Sigmoid colon (tissue), 7 donors: ENCODE measurements around the gene VAV1. TPM values are rescaled to one million over a fixed set of nuclear protein-coding genes. Genes with fewer than 3 reads are reported as not detected.

ENCODE experiments used
- DNase-seq: peaks from one replicate; pipeline ENCODE4 v3.0.0-alpha.2; 2019
- H3K27ac ChIP-seq, 4 donors: fragments of 200-600 bp; sonication (generic); one replicate each; pipeline ENCODE4 v1.5.1; 2016 to 2019; ENCODE audit warnings: mild to moderate bottlenecking in 1 of 4
- H3K27me3 ChIP-seq, 3 donors: fragments of 200-600 bp; sonication (generic); one replicate each; pipeline ENCODE4 v1.5.1; 2019; ENCODE audit warnings: mild to moderate bottlenecking in 1 of 3
- H3K36me3 ChIP-seq, 4 donors: fragments of 200-600 bp; sonication (generic); one replicate each; pipeline ENCODE4 v1.5.1; 2016 to 2019
- H3K4me1 ChIP-seq, 4 donors: fragments of 200-600 bp; sonication (generic); one replicate each; pipeline ENCODE4 v1.5.1; 2017 to 2019
- H3K4me3 ChIP-seq, 4 donors: fragments of 200-600 bp; sonication (generic); one replicate each; pipeline ENCODE4 v1.5.1; 2017 to 2019; ENCODE audit warnings: mild to moderate bottlenecking in 2 of 4, moderate library complexity in 1 of 4
- H3K9me3 ChIP-seq, 4 donors: fragments of 200-600 bp in 3 of 4; sonication (generic) in 3 of 4; one replicate each; pipeline versions ENCODE4 v1.5.1 to v1.6.1; 2013 to 2019
- EP300 ChIP-seq, 4 donors: sonication (generic); formaldehyde crosslinking; IDR thresholded peaks; one replicate each; pipeline ENCODE4 v1.6.1; 2017; ENCODE audit warnings: antibody characterized with exemption in 4 of 4
- POLR2A ChIP-seq, 2 donors: fragments of 450-650 bp; IDR thresholded peaks; one replicate each; pipeline ENCODE4 v1.6.1; 2016; ENCODE audit warnings: antibody characterized with exemption in 2 of 2, mild to moderate bottlenecking in 2 of 2, moderate library complexity in 2 of 2
- POLR2AphosphoS5 ChIP-seq, 4 donors: sonication (generic); formaldehyde crosslinking; IDR thresholded peaks; one replicate each; pipeline ENCODE4 v1.6.1; 2017; ENCODE audit warnings: antibody characterized with exemption in 4 of 4
- WGBS, 2 donors: extraction: QIAGEN DNeasy Blood & Tissue Kit; methylation state at CpG; one replicate each; pipeline ENCODE4 v1.1.7; 2013; 5-methylcytosine and 5-hydroxymethylcytosine counted together
- intact Hi-C: fragments of 100-400 bp; cut with DNase I; formaldehyde crosslinking; loops from one replicate; pipeline ENCODE4 v1.15.1; 2023
- polyA plus RNA-seq, 3 donors: library from polyadenylated mRNA; stranded (reverse); fragments of 200-250 nt; gene quantifications; one replicate each; pipeline ENCODE4 v1.2.3, GENCODE V29; 2013
- total RNA-seq, 4 donors: library from RNA; depleted of rRNA; stranded (reverse); fragments of >200 nt; gene quantifications; one replicate each; pipeline ENCODE4 v1.1.0, GENCODE V29; 2016
- TF ChIP-seq, protein P1 (sequence below), 4 experiments: fragments of 450-650 bp in 3 of 4; fragments of 200-600 bp in 1 of 4; IDR thresholded peaks; one replicate each; pipeline ENCODE4 v1.5.1; 2016 to 2019; ENCODE audit warnings: antibody characterized with exemption in 4 of 4, mild to moderate bottlenecking in 3 of 4, moderate library complexity in 2 of 4
- donor health status: healthy with polysubstance abuse.
- donor health status: Bipolar disorder and iron deficiency.
- donor health status: healthy.

Gene VAV1
- 1 to 10 TPM; 3.0 to 4.6 (median 4.3) TPM for total RNA-seq
- polyA plus RNA-seq: 10 to 100 TPM in 1 of 3 donors, 1 to 10 TPM in 2; 2.4 to 18.9 (median 3.7) TPM

GRCh38 chr19:6772028-6772865, at the start of gene VAV1:
VAV1 (plus strand) TSS chr19:6772708; CDS start chr19:6772808, 100 bp downstream.
- intact Hi-C loops: no loop called here
- WGBS, 2 donors: 18 to 34% methylated on average over 25 of the region's 25 CpGs

GRCh38 chr19:6723108-6723618, 49.3 kb upstream of the VAV1 start:
- TF ChIP-seq POLR2A (IDR thresholded peaks at IDR 0.05) (no peak), POLR2AphosphoS5 (IDR thresholded peaks at IDR 0.05) (peak in 2 of 4 donors; percentile 15 to 41)
- Histone ChIP-seq H3K27ac (peak overlapping the region; percentile 40 to 65 (median 50)), H3K27me3 (no peaks in the 10 kb centered on the region), H3K4me1 (peaks cover 0 to 5% (median 0%) of the 10 kb centered on the region in 4 donors), H3K9me3 (no peaks in the 10 kb centered on the region), H3K36me3 (no peaks in the 10 kb centered on the region), H3K4me3 (no peak overlapping the region)
- DNase-seq: peak; percentile 90
- intact Hi-C loops: no loop called here
- 42 to 51% methylated on average over 13 of the region's 13 CpGs for WGBS, 2 donors

More at GRCh38 chr19:6772028-6772865, at the start of gene VAV1:
- Histone ChIP-seq H3K27me3 (peaks cover 7 to 25% (median 24%) of the 10 kb centered on the region in 3 donors), H3K4me1 (peaks cover 0 to 7% (median 6%) of the 10 kb centered on the region in 4 donors), H3K36me3 (no peaks in the 10 kb centered on the region), H3K9me3 (no peaks in the 10 kb centered on the region), H3K4me3 (peak within 1 kb of the TSS in 3 of 4 donors; percentile 32 to 46 (median 40)), H3K27ac (peak within 1 kb of the TSS in 3 of 4 donors; percentile 27 to 37 (median 31))
- no peak for TF ChIP-seq POLR2A (IDR thresholded peaks at IDR 0.05)
- TF ChIP-seq POLR2AphosphoS5 (IDR thresholded peaks at IDR 0.05): peak in 2 of 4 donors; percentile 15 to 38
- TF ChIP-seq, protein P1, sequence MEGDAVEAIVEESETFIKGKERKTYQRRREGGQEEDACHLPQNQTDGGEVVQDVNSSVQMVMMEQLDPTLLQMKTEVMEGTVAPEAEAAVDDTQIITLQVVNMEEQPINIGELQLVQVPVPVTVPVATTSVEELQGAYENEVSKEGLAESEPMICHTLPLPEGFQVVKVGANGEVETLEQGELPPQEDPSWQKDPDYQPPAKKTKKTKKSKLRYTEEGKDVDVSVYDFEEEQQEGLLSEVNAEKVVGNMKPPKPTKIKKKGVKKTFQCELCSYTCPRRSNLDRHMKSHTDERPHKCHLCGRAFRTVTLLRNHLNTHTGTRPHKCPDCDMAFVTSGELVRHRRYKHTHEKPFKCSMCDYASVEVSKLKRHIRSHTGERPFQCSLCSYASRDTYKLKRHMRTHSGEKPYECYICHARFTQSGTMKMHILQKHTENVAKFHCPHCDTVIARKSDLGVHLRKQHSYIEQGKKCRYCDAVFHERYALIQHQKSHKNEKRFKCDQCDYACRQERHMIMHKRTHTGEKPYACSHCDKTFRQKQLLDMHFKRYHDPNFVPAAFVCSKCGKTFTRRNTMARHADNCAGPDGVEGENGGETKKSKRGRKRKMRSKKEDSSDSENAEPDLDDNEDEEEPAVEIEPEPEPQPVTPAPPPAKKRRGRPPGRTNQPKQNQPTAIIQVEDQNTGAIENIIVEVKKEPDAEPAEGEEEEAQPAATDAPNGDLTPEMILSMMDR (IDR thresholded peaks at IDR 0.05): no peak
- no peak for TF ChIP-seq EP300 (IDR thresholded peaks at IDR 0.05)
- DNase-seq: no peak

DNA sequence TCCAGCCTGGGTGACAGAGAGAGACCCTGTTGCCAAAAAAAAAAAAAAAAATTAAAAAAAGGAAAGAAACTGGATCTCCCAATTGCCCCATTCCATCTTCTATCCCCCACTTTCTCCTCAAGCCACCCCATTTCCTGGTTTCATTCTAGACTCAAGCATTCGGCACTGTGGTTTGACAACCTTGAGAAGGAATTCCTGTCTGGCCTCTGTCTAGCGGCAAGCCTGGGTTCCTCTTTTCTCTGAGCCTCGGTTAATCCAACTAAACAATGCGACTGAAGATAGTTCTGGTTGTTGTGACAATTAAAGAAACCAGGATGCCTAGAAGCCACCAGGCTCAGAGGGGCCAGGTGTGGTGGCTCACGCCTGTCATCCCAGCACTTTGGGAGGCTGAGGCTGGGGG, 48.8 kb upstream of the VAV1 start:
- intact Hi-C loops: no loop called here
- no peaks in the 10 kb centered on the region for H3K36me3 ChIP-seq
- H3K27ac ChIP-seq: peak overlapping the region; percentile 40 to 65 (median 50)
- no peaks in the 10 kb centered on the region for H3K9me3 ChIP-seq
- 56 to 82% methylated on average over 5 of the region's 5 CpGs for WGBS, 2 donors
- TF ChIP-seq POLR2AphosphoS5 (IDR thresholded peaks at IDR 0.05) (no peak), POLR2A (IDR thresholded peaks at IDR 0.05) (no peak), EP300 (IDR thresholded peaks at IDR 0.05) (no peak)
- TF ChIP-seq, protein P1 (IDR thresholded peaks at IDR 0.05): no peak
- peaks cover 0 to 5% (median 0%) of the 10 kb centered on the region in 4 donors for H3K4me1 ChIP-seq
- no peak for DNase-seq
- H3K27me3 ChIP-seq: no peaks in the 10 kb centered on the region
- H3K4me3 ChIP-seq: no peak overlapping the region

DNA sequence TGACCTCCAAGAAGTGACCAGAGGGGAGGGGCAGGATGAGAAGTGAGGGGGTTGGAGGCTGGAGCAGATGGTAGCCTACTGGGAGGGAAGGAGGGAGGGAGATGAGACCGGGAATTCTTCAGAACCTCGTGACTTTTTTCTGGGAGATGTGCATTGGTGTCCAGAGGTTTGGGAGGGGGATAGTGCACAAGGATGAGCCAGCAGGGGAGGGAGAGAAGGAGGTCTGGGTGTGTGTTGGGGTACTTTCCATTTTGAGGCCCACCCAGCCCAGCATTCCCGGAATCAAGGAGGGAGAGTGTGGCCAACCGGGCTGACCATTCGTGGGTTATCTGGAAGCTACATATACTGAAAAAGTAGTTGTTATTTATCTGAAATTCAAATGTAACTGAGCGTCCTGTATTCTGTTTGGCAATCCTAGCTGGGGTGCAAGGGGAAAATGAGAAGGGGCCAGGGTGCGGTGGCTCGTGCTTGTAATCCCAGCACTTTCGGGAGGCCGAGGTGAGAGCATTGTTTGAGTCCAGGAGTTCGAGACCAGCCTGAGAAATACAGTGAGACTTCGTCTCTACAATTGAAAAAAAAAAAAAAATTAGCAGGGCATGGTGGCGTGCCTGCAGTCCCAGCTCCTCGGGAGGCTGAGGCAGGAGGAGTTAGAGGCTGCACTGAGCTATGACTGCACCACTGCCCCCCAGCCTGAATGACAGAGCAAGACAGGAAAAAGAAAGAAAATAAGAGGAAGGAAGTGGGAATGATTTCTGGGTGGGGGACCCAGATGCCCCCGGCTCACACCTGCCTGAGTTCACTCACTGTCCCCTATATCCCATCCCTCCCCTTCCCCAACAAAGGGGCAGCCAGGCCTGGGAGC, 47.6 kb upstream of the VAV1 start:
- Histone ChIP-seq H3K9me3 (no peaks in the 10 kb centered on the region), H3K4me3 (no peak overlapping the region), H3K36me3 (no peaks in the 10 kb centered on the region), H3K27me3 (no peaks in the 10 kb centered on the region), H3K4me1 (peaks cover 0 to 5% (median 0%) of the 10 kb centered on the region in 4 donors), H3K27ac (peak overlapping the region in 1 of 4 donors; percentile 65)
- 80 to 85% methylated on average over 15 of the region's 15 CpGs for WGBS, 2 donors
- no peak for DNase-seq
- TF ChIP-seq POLR2A (IDR thresholded peaks at IDR 0.05): no peak
- TF ChIP-seq POLR2AphosphoS5 (IDR thresholded peaks at IDR 0.05): no peak
- TF ChIP-seq EP300 (IDR thresholded peaks at IDR 0.05): no peak
- TF ChIP-seq, protein P1 (IDR thresholded peaks at IDR 0.05): no peak
- intact Hi-C loops: no loop called here
